Hematopoietic multipotent progenitor cell treated with erythropoietin and hydrocortisone succinate and interleukin-3 and kit ligand, for 6 days (in vitro differentiated cells): ENCODE data around the gene BID.
"Not testable (repeated sequence)": the region's sequence is repeated elsewhere in the genome, so short reads cannot be mapped to it uniquely, and the experiment has no call there.

ENCODE experiments used
- DNase-seq: peaks from one replicate; pipeline ENCODE4 v3.0.0-alpha.2; 2015

Gene BID

DNA sequence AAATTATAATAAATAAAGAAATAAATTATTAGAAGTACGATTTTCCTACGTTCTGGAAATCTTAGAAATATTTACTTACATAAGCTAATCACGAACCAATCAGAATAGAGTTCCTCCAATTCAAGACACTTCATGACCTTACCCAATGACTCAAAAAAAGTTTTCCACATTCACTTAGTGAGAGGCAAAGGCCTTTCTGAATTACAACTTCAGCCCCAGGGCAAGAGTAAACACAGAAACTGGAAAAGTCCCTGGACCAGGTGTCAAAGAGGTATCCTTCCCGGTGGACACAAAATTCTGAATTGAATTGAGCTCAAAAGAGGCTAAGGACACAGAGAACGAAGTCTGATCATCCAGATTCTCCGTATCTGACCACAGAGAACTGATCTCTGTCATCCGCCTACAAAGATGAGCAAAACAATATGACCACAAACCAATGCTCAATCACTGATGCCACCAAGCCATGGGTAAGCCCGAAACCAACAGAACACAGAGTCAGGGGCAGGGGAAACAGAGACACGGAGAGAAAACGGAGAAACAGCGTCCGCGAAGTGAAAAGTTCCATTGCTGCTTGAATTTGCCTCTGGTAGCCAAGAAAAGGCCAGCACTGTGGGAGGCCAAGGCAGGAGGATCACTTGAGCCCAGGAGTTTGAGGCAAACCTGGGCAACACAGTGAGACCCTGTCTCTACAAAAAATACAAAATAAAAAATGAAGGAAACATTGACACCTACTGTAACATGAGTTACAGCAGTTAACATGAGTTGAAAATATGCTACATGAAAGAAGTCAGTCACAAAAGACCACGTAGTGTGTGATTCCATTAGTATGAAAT lies 6.8 kb downstream of the BID start:
- no peak for DNase-seq

DNA sequence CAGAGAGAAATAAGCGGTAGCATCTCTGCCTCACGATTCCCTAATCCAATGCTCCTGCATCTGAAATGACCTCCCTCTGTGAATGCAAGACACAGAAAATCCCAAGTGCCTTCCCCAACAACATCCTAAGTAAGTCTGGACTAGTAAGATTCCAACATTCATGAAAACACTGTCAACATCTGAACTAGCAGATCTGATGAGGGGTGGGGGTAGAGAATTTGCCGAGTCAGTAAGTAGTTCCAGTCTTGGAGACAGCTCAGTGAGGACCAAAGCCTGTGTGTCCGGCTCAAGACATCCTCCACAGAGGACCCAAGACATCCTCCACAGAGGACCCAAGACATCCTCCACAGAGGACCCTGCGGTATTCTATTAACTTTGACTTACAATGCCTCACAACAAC lies 9.4 kb downstream of the BID start:
- not testable (repeated sequence) for DNase-seq

DNA sequence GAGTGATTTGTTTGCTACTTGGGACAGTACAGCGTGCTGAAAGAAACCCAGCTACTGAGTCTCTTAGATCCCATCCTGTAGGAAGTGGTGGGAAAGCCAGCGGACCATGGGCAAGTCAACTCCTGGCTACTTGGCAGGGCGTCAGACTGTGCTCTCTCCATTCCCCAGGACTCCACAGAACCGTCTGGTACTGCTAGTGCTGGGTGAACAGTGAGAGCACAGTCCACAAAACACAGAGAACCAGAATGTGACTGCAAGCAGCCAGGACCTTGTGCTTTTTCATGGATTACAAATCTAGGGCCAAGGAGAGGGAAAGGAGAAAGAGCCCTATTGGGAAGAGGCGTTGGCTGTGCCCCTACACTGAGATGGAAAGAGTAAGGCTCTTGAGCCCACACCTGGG lies 10.2 kb downstream of the BID start:
- no peak for DNase-seq

DNA sequence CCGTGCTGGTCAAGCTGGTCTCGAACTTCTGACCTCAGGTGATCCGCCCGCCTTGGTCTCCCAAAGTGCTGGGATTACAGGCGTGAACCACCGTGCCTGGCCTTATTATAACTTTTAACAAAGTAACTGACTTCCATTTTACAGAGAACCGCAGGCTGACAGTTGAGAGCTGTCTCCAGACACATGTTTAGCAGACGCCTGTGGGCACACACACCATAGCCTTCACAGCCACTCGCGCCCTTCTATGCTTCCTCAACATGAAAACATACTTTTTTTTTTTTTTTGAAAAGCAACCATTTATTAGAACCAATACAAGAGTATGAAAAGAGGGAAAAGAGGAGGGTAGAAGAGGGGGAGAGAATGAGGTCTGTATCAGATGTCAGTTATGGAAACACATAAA lies 10.8 kb downstream of the BID start:
- peak; percentile 52 for DNase-seq

DNA sequence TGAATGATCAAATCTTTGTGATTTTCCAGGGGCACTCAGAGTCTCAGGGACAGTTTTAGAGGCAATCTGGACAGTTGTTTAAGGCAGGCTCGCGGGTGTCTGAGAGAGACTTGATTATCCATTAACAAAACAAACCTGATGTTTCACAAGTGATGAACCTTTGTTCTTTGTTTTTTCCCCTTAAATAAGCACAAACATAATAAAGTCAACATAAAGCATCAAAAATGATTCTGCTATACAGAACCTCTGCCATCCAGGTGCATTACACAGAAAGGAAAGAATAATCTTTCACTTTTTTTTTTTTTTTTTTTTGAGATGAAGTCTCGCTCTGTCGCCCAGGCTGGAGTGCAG lies 13.2 kb downstream of the BID start:
- DNase-seq = no peak

DNA sequence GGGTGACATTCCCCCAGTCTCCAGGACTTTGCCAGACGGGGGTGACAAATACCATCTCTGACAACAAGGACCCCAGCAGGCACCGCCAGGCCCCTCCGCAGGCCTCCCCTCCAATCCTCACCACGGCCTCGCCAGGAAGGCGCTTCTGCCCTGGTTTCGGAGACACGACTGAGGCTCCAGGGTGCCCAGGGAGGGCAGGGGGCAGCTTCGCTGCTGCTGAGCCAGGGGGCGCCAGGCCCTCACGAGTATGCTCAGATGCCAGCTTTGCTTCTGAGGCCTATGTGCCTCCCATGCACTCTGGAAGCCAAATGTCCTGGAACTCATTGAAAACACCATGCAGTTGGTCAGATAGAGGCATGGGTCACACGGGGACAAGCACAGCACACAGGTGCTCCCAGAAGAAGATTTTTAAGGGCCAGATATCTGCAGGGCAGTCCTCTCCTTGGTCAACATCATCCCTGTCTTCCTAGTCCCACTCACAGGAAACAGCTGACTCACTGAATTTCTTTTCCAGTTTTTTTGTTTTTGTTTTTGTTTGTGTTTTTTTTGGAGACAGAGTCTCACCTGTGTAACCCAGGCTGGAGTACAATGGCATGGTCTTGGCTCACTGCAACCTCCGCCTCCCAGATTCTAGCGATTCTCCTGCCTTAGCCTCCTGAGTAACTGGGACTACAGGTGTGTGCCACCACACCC lies 19.9 kb downstream of the BID start:
- peak; percentile 60 for DNase-seq

DNA sequence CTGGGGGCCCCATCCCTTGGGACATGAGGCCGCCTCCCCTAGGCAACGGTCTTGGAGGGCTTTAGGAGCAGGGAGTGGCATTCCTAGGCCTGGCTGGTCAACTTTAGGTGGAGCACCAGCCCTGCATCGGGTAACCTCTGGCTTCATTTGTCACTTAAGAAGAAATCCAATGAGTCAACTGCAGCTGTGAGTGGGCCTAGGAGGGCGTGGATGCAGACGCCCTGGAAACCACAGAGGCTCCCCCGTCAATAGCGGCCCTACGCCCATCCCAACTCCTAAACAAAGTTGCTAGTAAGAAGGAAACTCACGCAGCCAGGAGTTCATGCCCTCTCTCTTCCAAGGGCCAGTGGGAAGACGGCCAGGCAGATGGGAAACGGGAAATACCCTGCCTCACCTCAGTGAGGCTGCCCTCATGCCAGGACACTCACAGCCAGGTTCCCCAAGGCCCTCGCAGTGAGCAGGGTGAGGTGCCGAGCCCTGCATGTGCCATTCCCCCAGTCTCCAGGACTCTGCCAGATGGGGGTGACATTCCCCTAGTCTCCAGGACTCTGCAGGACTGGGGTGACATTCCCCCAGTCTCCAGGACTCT lies 20.8 kb downstream of the BID start:
- peak; percentile 75 for DNase-seq

DNA sequence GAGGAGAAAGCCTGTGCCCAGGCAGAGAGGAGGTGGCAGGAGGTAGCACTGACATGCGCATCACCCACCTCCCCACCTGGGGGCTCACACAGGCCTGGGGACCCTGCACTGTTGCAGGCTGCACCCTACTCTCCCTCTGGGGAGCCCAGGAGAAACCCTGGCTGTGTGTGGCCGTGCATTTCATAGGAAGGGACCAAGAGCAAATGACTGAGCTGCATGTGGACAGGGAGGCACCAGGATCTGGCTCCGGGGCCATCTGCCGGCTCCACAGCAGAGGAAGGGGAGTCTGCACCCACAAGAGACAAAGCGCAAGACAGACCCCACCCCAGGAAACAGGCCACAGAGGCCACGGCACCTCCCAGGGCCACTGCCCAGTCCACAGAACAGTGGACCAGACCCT lies 22.7 kb downstream of the BID start:
- no peak for DNase-seq

DNA sequence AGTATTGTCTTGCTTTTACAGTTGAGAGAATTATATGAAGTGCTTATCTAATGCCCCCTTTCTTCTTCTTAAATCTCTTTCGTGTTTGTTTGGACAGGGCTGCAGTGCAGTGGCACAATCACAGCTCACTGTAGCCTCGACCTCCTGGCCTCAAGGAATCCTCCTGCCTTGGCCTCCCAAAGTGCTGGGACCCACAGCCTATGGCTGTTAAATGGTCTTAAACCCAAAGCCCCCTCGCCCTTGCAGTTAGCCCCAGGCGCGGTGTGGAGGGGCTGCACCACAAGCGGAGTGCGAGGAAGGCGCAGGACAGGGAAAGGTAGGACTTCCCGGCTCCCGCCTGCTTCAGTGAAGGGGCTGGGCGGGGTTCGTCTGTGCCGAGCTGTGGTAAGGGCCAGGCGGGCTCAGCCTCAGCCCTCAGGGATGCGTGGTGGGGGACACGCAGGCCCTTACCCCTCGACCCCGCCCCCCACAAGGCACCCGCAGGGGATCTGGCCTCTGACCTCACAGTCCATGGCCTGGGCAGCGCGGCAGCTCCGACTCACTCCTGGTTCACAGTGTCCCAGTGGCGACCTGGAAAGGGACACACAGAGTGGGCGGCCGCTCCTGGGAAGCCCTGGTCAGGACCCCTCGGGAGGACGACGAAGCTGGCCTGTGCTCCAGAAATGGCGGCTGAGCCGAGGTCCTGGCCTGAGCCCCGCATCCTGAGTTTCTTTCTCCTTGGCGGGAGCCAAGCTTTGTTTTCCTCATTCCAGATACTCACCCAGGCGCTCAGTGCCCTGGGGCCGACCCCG lies 24.5 kb downstream of the BID start:
- no peak for DNase-seq

DNA sequence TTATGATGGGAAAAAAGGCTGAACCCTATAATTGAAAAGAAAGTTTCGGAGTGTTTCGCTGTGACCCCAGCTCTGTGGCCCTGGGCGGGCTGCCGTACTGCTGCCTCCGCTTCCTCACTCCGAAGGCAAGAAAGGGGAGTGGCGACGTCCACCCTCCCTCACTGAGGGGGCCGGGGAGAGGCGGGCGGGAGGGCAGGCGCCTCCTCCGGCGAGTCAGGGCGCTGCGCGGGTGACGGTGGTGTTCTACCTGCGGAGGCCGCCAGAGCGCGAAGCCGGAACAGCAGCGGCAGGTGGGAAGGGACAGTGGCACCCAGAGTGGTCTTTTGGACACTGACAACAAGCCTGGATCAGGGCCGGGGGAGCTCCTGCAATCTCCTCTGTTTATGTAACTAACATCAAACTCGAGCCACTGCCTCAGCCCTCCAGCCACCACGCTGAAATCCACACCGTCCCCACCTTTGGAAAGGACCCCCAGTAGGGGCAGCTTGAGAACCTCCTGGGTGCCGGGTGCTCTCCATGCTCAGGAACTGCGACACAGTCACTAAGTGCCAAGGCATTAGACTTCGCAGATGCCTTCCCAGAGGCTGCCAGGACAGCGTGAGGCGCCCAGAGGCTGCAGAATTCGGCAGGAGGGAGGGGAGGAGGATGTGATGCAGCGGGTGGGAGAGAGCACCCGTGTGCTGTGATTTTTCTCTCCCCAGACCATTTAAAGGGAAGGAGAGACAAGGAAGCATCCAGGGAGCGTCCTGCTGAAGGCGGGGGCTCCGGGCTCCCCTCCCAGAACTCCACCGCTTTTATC lies 25.5 kb downstream of the BID start:
- no peak for DNase-seq

DNA sequence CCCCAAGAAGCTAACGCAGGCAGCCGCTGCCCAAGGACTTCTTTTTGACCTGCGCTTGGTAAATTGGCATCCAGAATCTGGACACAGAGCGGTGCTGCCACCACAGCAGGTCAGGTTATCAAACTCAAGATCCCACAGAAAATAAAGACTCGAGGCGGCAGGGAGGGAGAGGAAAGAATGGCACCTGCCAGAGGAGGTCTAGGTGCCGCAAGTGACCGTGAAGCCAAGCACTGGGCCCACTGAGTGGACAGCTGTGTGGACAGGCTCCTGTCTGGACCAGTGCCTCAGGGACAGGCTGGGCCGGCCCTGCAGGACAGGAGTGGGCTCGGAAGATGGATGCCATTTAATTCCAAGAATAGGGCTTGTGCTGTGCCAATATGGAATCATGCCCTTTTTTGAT lies 27.4 kb downstream of the BID start:
- DNase-seq = no peak

DNA sequence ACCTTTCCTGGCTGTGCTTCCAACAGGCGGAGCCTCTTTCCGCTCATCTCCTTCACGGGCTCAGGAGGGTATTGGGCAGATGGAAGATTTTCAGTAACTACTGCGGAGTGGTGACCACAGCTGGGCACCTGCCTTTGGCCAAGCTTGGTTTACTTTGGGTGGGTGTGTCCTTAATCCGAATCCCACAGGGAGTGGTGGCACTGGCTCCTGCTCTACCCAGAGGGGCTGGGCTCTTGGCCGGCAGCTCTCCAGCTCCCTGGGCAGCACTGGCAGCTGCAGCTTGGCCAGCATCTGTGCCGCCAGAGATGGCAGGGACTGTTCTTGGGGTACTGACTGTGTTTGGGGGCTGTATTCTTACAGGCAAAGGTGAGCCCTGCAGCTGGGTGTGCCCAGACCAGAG lies 29.8 kb downstream of the BID start:
- no peak for DNase-seq

DNA sequence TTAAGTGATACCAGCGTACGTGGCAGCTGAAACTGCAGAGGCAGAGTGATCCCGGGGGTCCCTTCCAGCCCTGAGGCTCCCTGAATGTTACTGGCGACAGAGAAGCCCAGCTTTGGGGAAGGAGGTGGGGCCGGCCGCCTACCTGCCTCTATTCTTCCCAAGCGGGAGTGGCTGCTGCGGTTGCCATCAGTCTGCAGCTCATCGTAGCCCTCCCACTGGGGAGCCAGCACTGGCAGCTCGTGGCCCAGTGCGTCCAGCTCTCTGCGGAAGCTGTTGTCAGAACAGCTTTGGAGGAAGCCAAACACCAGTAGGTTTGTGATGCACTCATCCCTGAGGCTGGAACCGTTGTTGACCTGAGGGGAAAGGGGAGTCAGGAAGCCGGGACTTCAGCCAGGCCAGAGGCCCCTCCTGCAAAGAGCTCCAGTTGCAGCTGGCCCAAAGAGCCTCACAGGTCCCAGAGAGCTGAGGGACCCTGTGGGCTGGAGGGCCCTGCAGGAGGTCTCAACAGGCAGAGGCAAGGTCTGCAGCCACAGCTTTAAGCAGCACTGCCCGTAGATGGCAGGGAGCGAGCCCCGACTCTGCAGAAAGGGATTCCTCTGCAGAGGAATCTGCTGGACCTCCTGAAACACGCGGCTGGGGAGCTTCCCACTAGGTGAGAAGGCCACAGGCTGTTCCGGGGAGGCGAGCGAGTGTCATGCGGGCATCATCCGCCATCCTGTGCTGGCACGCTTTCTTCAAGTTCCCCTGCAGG lies 30.4 kb downstream of the BID start:
- DNase-seq = no peak

DNA sequence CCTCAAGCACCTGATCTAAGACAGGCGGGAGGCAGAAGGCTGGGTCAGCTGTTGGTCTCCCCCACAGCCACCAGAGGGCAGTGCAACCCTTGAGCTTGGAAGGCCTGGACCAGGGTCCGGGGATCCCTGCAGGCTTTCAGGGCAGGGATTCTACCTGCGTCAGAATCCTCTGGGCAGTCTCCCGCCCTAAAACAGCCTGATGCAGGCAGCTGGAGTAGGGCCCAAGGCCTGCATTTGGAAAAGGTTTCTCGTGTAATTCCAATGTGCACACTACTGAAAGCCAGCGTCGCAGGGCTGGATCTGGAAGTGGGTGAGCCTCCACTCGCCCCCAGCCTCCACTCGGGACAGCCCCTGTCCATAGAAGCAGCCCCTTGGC lies 31.8 kb downstream of the BID start:
- DNase-seq = peak; percentile 77

DNA sequence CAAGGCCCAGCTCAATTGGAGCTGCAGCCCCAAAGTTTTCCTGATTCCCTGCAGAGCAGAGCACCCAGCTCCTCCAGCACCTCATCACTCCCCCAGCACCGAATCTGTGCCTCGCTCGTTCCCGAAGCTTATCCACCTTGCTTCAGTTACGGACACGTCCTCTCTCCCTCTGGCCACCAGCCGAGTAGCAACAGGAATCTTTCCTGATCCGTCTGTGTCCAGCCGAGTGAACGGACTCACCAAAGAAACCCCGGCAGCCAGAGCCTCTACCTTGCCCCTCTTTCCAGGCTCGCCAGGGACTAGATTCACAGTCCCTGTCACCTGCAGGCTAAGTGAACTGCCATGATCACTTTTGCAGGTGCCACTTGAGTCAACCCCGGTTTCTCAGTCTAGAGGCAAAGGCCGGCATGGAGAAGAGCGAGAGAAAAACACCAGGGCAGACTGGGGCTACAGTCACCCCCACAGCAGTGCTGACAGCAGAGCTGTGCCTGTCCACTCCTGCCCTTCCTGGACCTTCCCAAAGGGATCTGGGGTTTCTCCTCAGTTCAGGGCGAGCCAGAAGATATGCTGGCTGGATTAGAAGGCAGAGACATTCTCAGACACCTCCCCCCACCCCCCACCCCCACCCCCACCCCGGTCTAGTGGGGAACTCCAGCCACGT lies 32.3 kb downstream of the BID start:
- no peak for DNase-seq

DNA sequence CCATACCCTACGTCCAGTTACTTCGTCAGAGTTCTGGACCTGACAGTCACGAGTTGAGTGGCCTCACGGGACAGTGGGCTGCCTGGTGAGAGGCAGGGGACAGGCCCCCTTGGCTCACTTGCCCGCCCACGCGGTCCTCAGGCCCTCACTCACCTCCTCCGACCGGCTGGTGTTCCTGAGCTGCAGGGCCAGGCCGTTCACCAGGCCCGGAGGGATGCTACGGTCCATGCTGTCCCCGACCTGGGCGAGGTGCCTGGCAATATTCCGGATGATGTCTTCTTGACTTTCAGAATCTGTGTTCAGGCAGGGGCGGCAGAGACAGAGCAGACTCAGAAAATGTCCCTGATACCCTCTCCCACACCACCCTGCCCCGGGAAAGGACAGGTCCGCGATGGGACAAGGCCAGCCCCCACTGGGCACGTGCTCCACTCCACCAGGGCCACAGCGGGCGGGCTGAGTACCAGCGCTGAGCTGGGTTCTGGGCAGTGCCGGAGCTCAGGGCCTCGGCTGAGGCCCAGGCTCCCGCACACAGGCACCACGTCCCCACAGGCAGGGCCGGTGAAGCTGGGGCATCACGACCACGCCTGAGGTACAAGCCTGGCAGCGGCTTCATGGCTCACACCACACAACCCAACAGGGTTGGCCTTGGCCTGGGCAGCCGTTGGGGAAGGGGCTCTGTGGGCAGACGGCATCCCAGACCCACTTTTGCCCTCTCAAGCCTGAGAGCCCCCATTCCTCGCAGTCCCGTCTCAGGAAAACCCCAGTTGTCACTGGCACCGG lies 34.9 kb downstream of the BID start:
- DNase-seq = no peak

DNA sequence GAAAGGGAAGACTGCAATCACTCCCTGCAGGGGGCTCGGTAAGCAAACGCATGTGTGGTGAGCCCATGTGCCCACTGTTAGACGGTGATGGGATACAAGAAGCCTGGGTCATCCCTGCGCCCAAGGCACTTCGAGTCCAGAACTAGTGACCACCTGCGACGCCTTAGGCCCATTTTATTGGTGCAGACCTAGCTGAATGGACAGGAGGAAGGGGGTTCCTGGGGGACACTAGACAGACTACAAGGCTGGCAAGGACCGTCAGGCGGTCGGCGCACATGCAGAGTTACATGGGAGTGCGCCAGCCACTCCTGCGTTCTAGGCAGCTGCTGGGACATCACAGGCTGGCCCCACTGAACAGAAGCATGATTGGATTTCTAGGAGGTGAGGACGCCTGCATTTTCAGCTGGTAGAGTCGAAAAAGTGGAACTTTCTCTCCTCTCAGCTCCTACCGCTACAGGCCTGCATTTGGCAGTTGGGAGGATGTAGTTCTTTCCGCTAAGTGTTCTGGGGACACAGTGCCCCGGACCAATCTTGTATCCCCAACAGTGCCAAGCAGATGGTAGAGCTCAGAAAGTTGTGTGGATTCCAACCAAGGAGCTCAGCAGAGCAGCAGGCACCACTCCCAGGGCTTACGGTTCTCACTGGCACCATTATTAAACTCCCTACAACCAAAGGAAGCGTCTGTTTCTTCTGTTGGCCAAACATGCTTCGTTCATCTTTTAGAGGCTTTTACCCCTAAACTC lies 35.7 kb downstream of the BID start:
- DNase-seq = no peak

DNA sequence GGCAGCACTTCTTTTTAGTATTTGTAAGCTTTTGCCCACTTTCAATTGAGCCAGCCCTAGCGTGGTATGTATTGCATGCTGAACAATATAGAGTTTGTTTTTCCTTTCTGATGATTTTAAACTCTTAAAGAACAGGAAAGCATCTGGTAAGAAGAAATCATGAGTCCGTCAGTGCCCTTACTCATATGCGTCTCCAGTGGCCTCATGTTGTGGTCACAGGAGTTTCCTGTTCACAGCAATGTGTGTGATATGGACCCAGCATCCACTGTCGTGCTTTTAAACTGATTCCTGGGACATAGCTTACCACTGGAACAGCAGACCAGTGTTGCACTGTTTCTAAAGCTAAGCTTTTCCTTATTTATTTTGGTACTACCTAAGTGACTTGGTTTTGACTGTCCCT lies 40.1 kb downstream of the BID start:
- peak; percentile 65 for DNase-seq

DNA sequence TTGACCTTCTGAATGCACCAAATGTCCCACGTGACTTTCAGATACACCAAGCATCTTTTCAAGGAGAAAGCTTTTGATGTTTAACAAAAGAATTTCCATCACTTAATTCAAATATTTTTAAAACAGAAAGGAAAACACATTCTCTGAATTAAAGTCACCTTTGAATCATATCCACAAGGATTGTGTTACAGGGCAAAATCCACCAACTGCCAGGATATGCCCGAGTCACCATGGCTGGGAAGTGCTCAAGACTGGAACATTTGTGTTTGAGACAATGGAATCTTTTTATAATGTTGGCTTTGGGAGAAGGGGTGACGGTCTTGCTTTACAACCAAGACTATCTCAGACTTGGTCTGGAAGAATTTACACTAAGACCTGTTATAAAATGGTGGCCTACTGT lies 40.8 kb downstream of the BID start:
- no peak for DNase-seq
